ENCODE measurements around the gene TGFB1I1.

DNA sequence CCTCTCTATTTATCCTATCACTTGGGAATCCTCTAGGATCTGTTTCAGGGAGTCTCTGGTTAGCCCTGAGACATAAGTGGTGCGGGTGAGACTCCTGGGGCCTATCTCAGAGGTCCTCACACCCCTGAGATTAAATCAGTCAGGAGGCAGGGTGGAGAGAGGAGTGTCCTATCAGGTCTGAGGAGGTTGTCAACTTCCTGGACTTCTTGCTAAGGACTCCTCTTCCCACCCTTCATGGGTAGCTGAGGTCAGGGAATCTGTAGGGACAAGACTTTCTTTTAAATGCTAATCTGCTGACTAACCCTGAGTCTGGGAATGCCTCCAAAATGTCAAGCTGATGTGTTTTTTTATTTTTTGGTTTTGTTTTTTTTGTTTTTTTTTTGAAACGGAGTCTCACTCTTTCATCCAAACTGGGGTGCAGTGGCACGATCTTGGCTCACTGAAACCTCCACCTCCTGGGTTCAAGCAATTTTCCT, 19.3 kb upstream of the TGFB1I1 start:
- TF ChIP-seq POLR2A (IDR thresholded peaks at IDR 0.05; ENCODE audit: low read depth, low read length): no peak
- no peak for TF ChIP-seq TAF1 (IDR thresholded peaks at IDR 0.05; ENCODE audit: borderline replicate concordance, low read depth, low read length)
